GM23248 (cell line): ENCODE results near the gene KLHL22.

ENCODE experiments used
- EZH2 ChIP-seq: fragments of 200-600 bp; sonication (generic); IDR thresholded peaks from 2 replicates; pipeline ENCODE4 v1.6.1; 2018; ENCODE audit warnings: antibody characterized with exemption, mild to moderate bottlenecking; ENCODE audit not compliant: insufficient read depth, poor library complexity, severe bottlenecking
- EZH2phosphoT487 ChIP-seq: fragments of 200-600 bp; sonication (generic); IDR thresholded peaks from 2 replicates; pipeline ENCODE4 v1.6.1; 2018; ENCODE audit warnings: antibody characterized with exemption, moderate library complexity, mild to moderate bottlenecking, low read depth; ENCODE audit not compliant: insufficient read depth

DNA sequence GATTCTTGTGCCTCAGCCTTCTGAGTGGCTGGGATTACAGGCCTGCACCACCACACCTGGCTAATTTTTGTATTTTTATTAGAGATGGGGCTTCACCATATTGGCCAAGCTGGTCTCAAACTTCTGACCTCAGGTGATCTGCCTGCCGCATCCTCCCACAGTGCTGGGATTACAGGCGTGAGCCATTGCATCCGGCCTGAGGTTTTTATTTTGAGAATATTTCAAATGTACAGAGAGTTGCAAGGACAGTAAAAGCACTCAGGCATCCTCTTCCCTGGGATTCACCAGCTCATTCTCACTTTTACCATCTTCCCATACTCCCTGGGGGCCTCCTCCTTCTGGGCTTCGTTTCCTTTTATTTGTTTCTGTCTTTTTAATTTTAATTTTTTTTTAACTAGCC is 24.0 kb upstream of the KLHL22 start:
- TF ChIP-seq EZH2 (no peak), EZH2phosphoT487 (no peak)
